ENCODE measurements around the gene CHDH.

The CHDH gene

GRCh38 chr3:53763353-53763752 lies 82.9 kb downstream of the CHDH start:
- no peak for DNase-seq (ENCODE audit: low read depth in 1 of 2, low spot score in 1 of 2)
